Urinary bladder (tissue), 4 donors: Measurements from ENCODE around the gene TM9SF2. TPM values are rescaled to one million over a fixed set of nuclear protein-coding genes. Genes with fewer than 3 reads are reported as not detected.

Experiments used
- DNase-seq: peaks from one replicate; pipeline ENCODE4 v3.0.0-alpha.2; 2015; ENCODE audit errors: extremely low spot score
- H3K27ac ChIP-seq: one replicate; pipeline ENCODE4 v1.5.1; 2013; ENCODE audit warnings: low read depth, mild to moderate bottlenecking, moderate library complexity
- H3K36me3 ChIP-seq: one replicate; pipeline ENCODE4 v1.6.1; 2013; ENCODE audit warnings: mild to moderate bottlenecking, moderate library complexity; ENCODE audit not compliant: insufficient read depth
- H3K4me1 ChIP-seq: one replicate; pipeline ENCODE4 v1.6.1; 2013; ENCODE audit warnings: mild to moderate bottlenecking, moderate library complexity; ENCODE audit not compliant: insufficient read depth
- H3K4me3 ChIP-seq: one replicate; pipeline ENCODE4 v1.5.1; 2013; ENCODE audit warnings: low read depth, low read length
- WGBS: extraction: QIAGEN DNeasy Blood & Tissue Kit; methylation state at CpG from one replicate; pipeline ENCODE4 v1.1.7; 2013; 5-methylcytosine and 5-hydroxymethylcytosine counted together
- polyA plus RNA-seq: library from polyadenylated mRNA; stranded (reverse); fragments of 200-250 nt; gene quantifications from one replicate; pipeline ENCODE4 v1.2.3, GENCODE V29; 2013
- total RNA-seq: library from RNA; depleted of rRNA; stranded (reverse); fragments of >200 nt; gene quantifications from one replicate; pipeline ENCODE4 v1.2.3, GENCODE V29; 2014
- donor health status: healthy with polysubstance abuse.
- donor health status: healthy.

Gene TM9SF2
- total and polyA plus RNA-seq, 2 donors: 86.3 to 225 TPM

DNA sequence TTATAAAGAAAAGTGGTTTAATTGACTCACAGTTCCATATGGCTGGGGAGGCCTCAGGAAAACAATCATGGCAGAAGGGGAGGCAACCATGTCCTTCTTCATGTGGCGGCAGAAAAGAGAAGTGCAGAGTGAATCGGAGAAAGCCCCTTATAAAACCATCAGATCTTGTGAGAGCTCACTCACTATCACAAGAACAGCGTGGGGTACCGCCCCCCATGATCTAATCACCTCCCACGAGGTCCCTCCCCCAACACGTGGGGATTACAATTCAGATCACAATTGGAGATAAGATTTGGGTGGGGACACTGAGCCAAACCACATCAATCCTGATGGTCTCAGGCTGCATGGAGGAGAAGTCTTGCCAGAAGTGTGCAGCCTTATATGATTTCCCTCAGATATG, 26.0 kb downstream of the TM9SF2 start:
- WGBS: 75% methylated on average over 6 of the region's 6 CpGs
- peaks cover 2% of the 10 kb centered on the region for H3K36me3 ChIP-seq
- no peaks in the 10 kb centered on the region for H3K4me1 ChIP-seq
- H3K27ac ChIP-seq: no peak overlapping the region
- no peak for DNase-seq
- H3K4me3 ChIP-seq: no peak overlapping the region

DNA sequence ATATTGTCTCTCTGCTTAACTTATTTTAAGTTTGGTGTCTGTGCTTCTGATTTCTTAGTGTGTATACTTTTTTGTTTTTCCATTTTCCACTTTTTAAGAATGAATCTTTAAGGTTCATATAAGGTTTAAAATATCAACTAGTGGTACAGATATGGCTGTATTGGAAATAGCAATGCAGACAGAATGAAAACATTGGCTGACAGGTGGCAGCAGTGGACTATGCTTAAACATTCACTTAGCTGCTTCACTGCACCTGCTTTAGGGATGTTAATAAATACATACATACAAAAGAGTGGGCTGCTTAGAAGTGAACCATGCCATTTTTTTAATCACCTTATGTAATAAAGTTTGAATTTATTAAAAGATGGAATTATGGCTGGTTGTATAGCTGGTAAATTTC, 27.3 kb downstream of the TM9SF2 start:
- no peak overlapping the region for H3K4me3 ChIP-seq
- DNase-seq: no peak
- H3K27ac ChIP-seq: no peak overlapping the region
- H3K4me1 ChIP-seq: no peaks in the 10 kb centered on the region
- H3K36me3 ChIP-seq: peaks cover 2% of the 10 kb centered on the region

DNA sequence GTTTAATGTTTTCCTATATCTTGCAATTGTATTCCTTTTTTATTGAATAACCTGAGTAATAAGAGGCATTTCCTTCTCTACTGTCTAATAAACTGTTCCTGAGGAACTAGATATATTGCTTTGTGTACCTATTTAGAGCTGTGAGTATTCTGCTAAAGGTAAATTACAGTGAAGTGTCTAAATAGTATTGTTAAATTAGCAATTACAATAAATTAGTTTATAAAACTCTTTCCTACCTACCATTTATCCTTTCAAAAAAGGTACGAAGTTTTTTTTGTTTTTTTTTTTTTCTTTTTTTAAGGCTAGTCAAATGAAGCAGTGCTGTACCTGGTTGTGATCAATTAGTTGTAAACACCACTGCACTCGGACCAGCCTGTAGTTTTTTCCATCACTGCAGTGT, 34.8 kb downstream of the TM9SF2 start:
- Histone ChIP-seq H3K27ac (no peak overlapping the region), H3K4me1 (no peaks in the 10 kb centered on the region), H3K36me3 (peaks cover 1% of the 10 kb centered on the region), H3K4me3 (no peak overlapping the region)
- no peak for DNase-seq
- WGBS: 86% methylated on average over 2 of the region's 2 CpGs

DNA sequence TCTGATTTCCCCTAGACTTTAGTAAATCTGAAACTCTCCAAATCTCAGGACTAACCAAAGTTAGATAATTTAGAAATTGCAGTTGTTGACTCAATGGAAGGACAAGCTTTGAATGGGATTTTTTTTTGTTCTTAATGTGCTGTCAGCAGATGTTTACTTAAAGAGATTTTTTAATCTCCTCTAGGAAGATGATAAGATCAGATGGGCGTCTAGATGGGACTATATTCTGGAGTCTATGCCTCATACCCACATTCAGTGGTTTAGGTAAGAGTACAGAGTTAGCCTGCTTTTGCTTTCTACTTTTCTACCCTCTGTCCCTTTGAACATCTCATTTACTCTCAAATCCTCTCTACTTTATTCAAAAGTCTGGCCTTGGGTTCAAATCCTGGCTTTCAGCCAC, 39.3 kb downstream of the TM9SF2 start:
- Histone ChIP-seq H3K4me1 (no peaks in the 10 kb centered on the region), H3K27ac (no peak overlapping the region), H3K36me3 (peaks cover 6% of the 10 kb centered on the region), H3K4me3 (no peak overlapping the region)
- DNase-seq: no peak
- WGBS: 77% methylated on average over 1 of the region's 1 CpG

- Histone ChIP-seq H3K4me1 (no peaks in the 10 kb centered on the region), H3K4me3 (no peak overlapping the region), H3K36me3 (peaks cover 10% of the 10 kb centered on the region), H3K27ac (no peak overlapping the region)
- WGBS: 83% methylated on average over 8 of the region's 8 CpGs
- DNase-seq: no peak
Measured at GRCh38 chr13:99542788-99543406, 41.6 kb downstream of the TM9SF2 start.

DNA sequence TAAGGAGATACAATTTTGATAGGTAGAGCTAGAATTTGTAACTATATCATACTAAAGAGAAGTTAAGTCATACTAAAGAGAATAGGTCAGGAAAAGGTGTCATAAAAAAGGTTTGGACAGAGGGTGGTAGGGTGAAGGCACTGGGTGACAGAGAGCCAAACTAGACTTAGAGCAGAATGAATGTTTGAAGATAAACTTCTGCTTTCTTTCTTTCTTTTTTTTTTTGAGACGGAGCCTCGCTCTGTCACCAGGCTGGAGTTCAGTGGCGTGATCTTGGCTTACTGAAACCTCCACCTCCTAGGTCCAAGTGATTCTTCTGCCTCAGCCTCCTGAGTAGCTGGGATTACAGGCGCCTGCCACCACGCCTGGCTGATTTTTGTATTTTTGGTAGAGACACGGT, 44.1 kb downstream of the TM9SF2 start:
- Histone ChIP-seq H3K36me3 (peaks cover 9% of the 10 kb centered on the region), H3K4me1 (no peaks in the 10 kb centered on the region), H3K27ac (no peak overlapping the region), H3K4me3 (no peak overlapping the region)
- DNase-seq: no peak
- 93% methylated on average over 6 of the region's 6 CpGs for WGBS

GRCh38 chr13:99545979-99546378, 44.7 kb downstream of the TM9SF2 start:
- 77% methylated on average over 7 of the region's 7 CpGs for WGBS
- Histone ChIP-seq H3K4me3 (no peak overlapping the region), H3K36me3 (peaks cover 9% of the 10 kb centered on the region), H3K27ac (no peak overlapping the region), H3K4me1 (no peaks in the 10 kb centered on the region)
- no peak for DNase-seq

- Histone ChIP-seq H3K27ac (no peak overlapping the region), H3K4me1 (no peaks in the 10 kb centered on the region), H3K4me3 (no peak overlapping the region), H3K36me3 (peaks cover 9% of the 10 kb centered on the region)
- DNase-seq: no peak
- 81% methylated on average over 7 of the region's 7 CpGs for WGBS
Measured at GRCh38 chr13:99546878-99547277, 45.6 kb downstream of the TM9SF2 start.

DNA sequence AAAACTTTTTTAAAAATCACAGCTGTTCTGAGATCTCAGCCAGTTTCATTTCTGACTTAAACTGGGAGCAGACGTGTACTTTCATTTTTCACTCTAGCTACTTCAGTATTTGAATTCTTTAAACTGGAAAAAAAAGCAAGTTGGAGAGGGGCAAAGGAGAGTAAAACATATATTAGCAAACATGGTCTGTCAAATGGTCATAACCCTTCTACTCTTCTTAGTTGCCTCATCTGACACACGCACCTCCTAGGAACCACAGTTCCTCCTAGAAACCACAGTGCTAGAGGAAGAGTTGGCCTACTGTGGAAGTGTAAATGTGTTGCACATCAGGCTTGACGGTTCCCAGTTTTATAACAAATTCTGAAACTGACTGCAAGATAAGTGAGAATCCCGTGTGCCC, 47.2 kb downstream of the TM9SF2 start:
- no peak for DNase-seq
- H3K4me1 ChIP-seq: no peaks in the 10 kb centered on the region
- H3K36me3 ChIP-seq: peaks cover 4% of the 10 kb centered on the region
- 79% methylated on average over 4 of the region's 4 CpGs for WGBS
- H3K27ac ChIP-seq: no peak overlapping the region
- H3K4me3 ChIP-seq: no peak overlapping the region

- Histone ChIP-seq H3K4me1 (no peaks in the 10 kb centered on the region), H3K4me3 (no peak overlapping the region), H3K27ac (no peak overlapping the region), H3K36me3 (no peaks in the 10 kb centered on the region)
- 75% methylated on average over 5 of the region's 5 CpGs for WGBS
- no peak for DNase-seq
Measured at GRCh38 chr13:99553033-99553432, 51.8 kb downstream of the TM9SF2 start.

GRCh38 chr13:99555149-99555548, 53.9 kb downstream of the TM9SF2 start:
- peaks cover under 1% of the 10 kb centered on the region for H3K36me3 ChIP-seq
- H3K4me3 ChIP-seq: no peak overlapping the region
- no peaks in the 10 kb centered on the region for H3K4me1 ChIP-seq
- no peak for DNase-seq
- WGBS: 75% methylated on average over 5 of the region's 5 CpGs
- no peak overlapping the region for H3K27ac ChIP-seq

DNA sequence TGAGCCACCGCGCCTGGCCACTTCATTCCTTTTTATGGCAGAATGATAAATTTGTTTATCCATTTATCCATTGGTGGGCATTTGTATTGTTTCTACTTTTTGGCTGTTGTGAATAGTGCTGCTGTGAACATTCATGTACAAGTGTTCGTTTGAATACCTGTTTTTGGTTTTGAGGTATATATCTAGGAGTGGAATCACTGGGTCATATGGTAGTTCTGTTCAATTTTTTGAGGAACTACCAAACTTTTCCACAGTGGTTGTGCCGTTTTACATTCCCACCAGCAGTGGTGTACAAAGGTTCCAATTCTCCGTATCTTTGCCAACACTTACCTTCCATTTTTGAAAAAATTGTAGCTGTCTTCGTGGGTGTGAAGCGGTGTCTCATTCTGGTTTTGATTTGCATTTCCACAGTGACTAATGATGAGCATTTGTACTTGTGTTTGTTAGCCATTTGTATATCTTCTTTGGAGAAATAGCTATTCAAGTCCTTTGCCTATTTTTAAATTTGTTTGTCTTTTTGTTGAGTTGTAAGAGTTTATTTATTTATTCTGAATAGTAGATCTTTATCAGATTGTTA, 55.7 kb downstream of the TM9SF2 start:
- Histone ChIP-seq H3K4me3 (no peak overlapping the region), H3K27ac (no peak overlapping the region), H3K4me1 (no peaks in the 10 kb centered on the region), H3K36me3 (peaks cover 2% of the 10 kb centered on the region)
- no peak for DNase-seq
- 95% methylated on average over 7 of the region's 7 CpGs for WGBS

GRCh38 chr13:99558570-99559180, 57.4 kb downstream of the TM9SF2 start:
- H3K4me1 ChIP-seq: no peaks in the 10 kb centered on the region
- DNase-seq: no peak
- no peak overlapping the region for H3K27ac ChIP-seq
- no peak overlapping the region for H3K4me3 ChIP-seq
- WGBS: 51% methylated on average over 4 of the region's 4 CpGs
- peaks cover 2% of the 10 kb centered on the region for H3K36me3 ChIP-seq

DNA sequence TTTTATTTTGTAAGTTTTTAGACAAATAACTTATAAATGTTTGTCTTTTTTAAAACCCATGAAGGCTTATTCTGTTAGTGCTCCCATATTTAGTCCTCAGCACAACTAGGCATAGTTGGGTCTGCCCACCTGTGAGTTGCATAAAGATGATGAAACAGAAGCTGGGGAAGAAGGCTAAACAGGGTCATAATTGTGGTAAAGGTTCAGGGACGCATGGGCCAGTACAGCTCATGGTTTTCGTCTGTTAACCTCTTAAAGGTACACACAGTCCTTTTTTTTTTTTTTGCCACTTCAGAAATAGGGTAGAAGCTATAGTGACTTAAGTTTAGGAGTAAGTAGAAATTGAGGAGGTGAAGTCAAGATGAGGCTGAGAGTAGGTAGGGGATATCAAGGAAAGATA, 58.3 kb downstream of the TM9SF2 start:
- Histone ChIP-seq H3K4me1 (no peaks in the 10 kb centered on the region), H3K36me3 (peaks cover 3% of the 10 kb centered on the region), H3K4me3 (no peak overlapping the region), H3K27ac (no peak overlapping the region)
- WGBS: 65% methylated on average over 2 of the region's 2 CpGs
- no peak for DNase-seq
